Measurements from ENCODE around the gene FAM76B. TPM values are rescaled to one million over a fixed set of nuclear protein-coding genes. Genes with fewer than 3 reads are reported as not detected.

Gene FAM76B
- total and polyA plus RNA-seq, 8 donors = 4.0 to 207 (median 33.6) TPM

DNA sequence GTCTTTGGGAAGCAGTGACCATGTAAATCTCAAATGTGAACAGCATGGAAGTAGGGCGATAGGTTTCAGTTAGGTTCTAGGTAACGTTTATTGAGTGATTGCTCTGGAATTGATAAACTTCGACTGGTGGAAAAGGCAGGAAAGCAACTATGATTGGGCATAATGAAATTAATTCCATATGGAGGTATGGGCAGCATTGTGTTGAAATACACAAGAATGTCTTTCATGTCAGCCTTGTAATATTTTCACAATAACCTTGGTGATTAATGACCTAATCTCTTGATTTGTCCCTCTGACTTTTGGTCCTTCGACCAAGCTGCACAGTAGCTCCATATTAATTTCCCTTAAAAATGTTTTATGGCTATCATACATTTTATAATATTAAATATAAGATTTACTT lies 3.5 kb upstream of the FAM76B start:
- intact Hi-C loops (cut with DNase I; ENCODE audit: low total_unique reads) = no loop called here
- Histone ChIP-seq H3K9me3 (no peaks in the 10 kb centered on the region), H3K27me3 (no peaks in the 10 kb centered on the region), H3K36me3 (no peaks in the 10 kb centered on the region), H3K27ac (no peak overlapping the region), H3K4me1 (peaks cover 20 to 41% (median 30%) of the 10 kb centered on the region in 4 donors), H3K4me3 (no peak overlapping the region)
- DNase-seq = no peak
- 90 to 95% (median 90%) methylated on average over 4 of the region's 4 CpGs for WGBS, 5 donors
- TF ChIP-seq POLR2A (IDR thresholded peaks at IDR 0.05) (no peak), POLR2AphosphoS5 (IDR thresholded peaks at IDR 0.05) (no peak), EP300 (IDR thresholded peaks at IDR 0.05) (no peak)
- TF ChIP-seq, protein P1, sequence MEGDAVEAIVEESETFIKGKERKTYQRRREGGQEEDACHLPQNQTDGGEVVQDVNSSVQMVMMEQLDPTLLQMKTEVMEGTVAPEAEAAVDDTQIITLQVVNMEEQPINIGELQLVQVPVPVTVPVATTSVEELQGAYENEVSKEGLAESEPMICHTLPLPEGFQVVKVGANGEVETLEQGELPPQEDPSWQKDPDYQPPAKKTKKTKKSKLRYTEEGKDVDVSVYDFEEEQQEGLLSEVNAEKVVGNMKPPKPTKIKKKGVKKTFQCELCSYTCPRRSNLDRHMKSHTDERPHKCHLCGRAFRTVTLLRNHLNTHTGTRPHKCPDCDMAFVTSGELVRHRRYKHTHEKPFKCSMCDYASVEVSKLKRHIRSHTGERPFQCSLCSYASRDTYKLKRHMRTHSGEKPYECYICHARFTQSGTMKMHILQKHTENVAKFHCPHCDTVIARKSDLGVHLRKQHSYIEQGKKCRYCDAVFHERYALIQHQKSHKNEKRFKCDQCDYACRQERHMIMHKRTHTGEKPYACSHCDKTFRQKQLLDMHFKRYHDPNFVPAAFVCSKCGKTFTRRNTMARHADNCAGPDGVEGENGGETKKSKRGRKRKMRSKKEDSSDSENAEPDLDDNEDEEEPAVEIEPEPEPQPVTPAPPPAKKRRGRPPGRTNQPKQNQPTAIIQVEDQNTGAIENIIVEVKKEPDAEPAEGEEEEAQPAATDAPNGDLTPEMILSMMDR (IDR thresholded peaks at IDR 0.05) = no peak

DNA sequence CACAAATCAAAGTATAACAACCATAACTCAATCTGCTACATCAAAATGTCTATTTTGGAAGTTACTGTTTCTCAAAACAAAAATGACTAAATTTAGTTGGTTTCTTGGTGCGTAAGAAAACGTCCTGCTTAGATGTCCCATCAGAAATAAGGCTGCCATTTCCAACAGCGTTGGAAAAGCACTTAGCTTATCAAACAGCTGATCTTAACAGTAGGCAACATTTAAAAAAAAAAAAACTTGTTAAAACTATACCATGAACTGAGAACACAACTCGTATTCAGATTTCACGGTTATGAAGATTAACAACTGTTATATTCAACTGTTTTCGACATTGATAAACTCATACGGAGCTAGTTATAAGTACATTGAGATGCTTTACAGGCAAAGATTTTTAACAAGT lies 3.1 kb upstream of the FAM76B start:
- TF ChIP-seq, protein P1 (IDR thresholded peaks at IDR 0.05) = no peak
- TF ChIP-seq POLR2AphosphoS5 (IDR thresholded peaks at IDR 0.05) = no peak
- TF ChIP-seq POLR2A (IDR thresholded peaks at IDR 0.05) = no peak
- TF ChIP-seq EP300 (IDR thresholded peaks at IDR 0.05) = no peak
- H3K36me3 ChIP-seq = no peaks in the 10 kb centered on the region
- intact Hi-C loops (cut with DNase I; ENCODE audit: low total_unique reads) = no loop called here
- no peaks in the 10 kb centered on the region for H3K27me3 ChIP-seq
- H3K4me1 ChIP-seq = peaks cover 22 to 45% (median 32%) of the 10 kb centered on the region in 4 donors
- H3K9me3 ChIP-seq = no peaks in the 10 kb centered on the region
- H3K27ac ChIP-seq = no peak overlapping the region
- DNase-seq = no peak
- WGBS, 5 donors = 91 to 94% (median 93%) methylated on average over 7 of the region's 7 CpGs
- no peak overlapping the region for H3K4me3 ChIP-seq

DNA sequence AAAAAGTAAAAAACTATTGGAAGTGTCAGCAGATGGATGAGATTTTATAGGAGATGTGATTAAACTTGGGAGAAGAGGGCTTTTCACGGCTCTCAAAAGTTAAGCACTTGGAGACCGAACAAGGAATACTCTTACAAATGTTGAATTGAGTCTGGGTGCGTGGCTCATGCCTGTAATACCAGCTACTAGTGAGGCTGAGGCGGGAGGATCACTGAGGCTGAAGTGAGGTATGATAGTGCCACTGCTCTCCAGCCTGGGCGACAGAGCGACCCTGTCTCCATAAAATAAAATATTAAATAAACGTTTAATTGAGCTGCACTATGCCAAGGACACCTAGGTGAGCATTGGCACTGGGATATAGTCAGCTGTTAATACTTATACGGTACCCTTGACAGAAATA lies 2.6 kb upstream of the FAM76B start:
- H3K9me3 ChIP-seq = no peaks in the 10 kb centered on the region
- intact Hi-C loops (cut with DNase I; ENCODE audit: low total_unique reads) = no loop called here
- peaks cover 0 to 4% (median 2%) of the 10 kb centered on the region in 4 donors for H3K36me3 ChIP-seq
- no peak overlapping the region for H3K27ac ChIP-seq
- H3K4me3 ChIP-seq = peak overlapping the region in 1 of 4 donors; percentile 91
- DNase-seq = no peak
- no peaks in the 10 kb centered on the region for H3K27me3 ChIP-seq
- TF ChIP-seq EP300 (IDR thresholded peaks at IDR 0.05) (no peak), POLR2AphosphoS5 (IDR thresholded peaks at IDR 0.05) (no peak), POLR2A (IDR thresholded peaks at IDR 0.05) (no peak)
- TF ChIP-seq, protein P1 (IDR thresholded peaks at IDR 0.05) = no peak
- 81 to 85% (median 83%) methylated on average over 8 of the region's 8 CpGs for WGBS, 5 donors
- H3K4me1 ChIP-seq = peaks cover 22 to 45% (median 34%) of the 10 kb centered on the region in 4 donors

DNA sequence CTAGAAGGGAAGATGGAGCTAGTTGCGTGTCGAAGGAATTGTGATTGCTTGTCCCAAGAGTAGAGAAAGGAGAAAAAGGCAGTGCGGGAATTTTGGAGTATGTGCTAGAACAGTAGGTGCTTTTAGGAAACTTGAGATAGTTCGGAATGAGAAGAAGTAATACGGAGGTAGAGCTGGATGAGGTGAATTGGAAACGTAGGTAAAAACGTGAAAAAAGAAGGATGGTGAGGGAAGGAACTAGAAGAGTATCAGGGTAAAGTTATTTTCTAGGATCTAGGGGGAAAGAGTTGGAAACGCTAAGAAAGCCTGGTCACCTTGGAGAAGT lies 2.1 kb upstream of the FAM76B start:
- WGBS, 5 donors = 19 to 41% (median 31%) methylated on average over 8 of the region's 8 CpGs
- peak overlapping the region; percentile 66 to 91 (median 77) for H3K4me3 ChIP-seq
- TF ChIP-seq POLR2AphosphoS5 (IDR thresholded peaks at IDR 0.05) (no peak), EP300 (IDR thresholded peaks at IDR 0.05) (no peak)

DNA sequence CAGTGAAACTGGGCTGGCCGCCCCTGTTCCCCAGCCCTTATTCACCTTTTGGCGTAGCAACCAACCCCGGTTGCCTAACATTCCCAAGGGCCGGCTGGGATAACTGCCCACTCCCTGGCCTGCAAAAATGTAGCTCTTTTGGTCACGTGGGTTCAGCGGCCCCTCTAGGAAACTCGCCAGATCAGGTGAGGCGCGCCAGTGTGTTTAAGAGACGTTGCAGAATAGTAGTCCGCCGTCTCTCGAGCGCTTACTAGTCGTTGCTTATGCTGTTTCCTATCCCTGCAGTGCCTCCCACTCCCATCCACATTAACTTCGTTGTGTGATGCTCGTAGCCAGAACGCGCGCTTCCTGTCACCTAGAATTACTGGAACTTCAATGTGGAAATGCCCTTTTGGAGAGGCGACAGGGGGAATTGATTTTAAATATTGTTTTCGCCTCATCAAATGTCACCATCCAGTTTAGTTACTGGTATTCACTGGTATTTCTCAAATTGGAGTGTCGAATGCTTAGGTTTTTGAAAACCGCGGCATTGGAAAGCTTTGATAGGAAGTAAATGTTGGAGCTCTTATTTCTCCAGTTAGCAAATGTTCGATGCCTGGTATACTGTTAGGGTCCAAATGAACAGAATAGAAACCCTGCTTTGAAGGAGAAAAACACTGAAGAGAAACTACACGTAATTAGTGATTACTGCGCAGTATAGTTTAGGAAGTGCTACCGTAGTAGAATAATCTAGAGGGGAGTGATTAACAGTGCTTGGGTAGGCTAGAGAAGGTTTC lies 1.5 kb upstream of the FAM76B start:
- WGBS, 5 donors = 2 to 5% (median 3%) methylated on average over 23 to 29 of the region's 29 CpGs
- Histone ChIP-seq H3K9me3 (no peaks in the 10 kb centered on the region), H3K4me1 (peaks cover 22 to 50% (median 34%) of the 10 kb centered on the region in 4 donors), H3K27me3 (no peaks in the 10 kb centered on the region), H3K27ac (peak overlapping the region; percentile 93 to 100 (median 99)), H3K36me3 (peaks cover under 1 to 15% (median 10%) of the 10 kb centered on the region in 4 donors), H3K4me3 (peak overlapping the region; percentile 66 to 91 (median 77))
- TF ChIP-seq POLR2A (IDR thresholded peaks at IDR 0.05) (no peak), POLR2AphosphoS5 (IDR thresholded peaks at IDR 0.05) (peak in 2 of 3 donors; percentile 10 to 27), EP300 (IDR thresholded peaks at IDR 0.05) (no peak)
- TF ChIP-seq, protein P1 (IDR thresholded peaks at IDR 0.05) = no peak
- intact Hi-C loops (cut with DNase I; ENCODE audit: low total_unique reads) = no loop called here
- peak; percentile 71 to 91 for DNase-seq

More for the DNA sequence above, 2.1 kb upstream of the FAM76B start:
- intact Hi-C loops (cut with DNase I; ENCODE audit: low total_unique reads) = no loop called here
- Histone ChIP-seq H3K27me3 (no peaks in the 10 kb centered on the region), H3K36me3 (peaks cover 0 to 9% (median 7%) of the 10 kb centered on the region in 4 donors), H3K9me3 (no peaks in the 10 kb centered on the region), H3K27ac (peak overlapping the region in 3 of 5 donors; percentile 98 to 99 (median 99)), H3K4me1 (peaks cover 22 to 49% (median 34%) of the 10 kb centered on the region in 4 donors)
- no peak for DNase-seq

Measured in stomach (tissue), 9 donors.